NT2/D1 (cell line): ENCODE results near the gene ZNF536.

Experiments
- SUZ12 ChIP-seq: IDR thresholded peaks from 2 replicates; pipeline ENCODE4 v1.6.1; 2011; ENCODE audit not compliant: insufficient read length, insufficient read depth; ENCODE audit errors: extremely low read depth
- YY1 ChIP-seq: IDR thresholded peaks from 2 replicates; pipeline ENCODE4 v1.6.1; 2011; ENCODE audit not compliant: insufficient read length, insufficient read depth
- ZNF274 ChIP-seq: IDR thresholded peaks from 2 replicates; pipeline ENCODE4 v1.6.1; 2011; ENCODE audit warnings: mild to moderate bottlenecking, low read depth, low read length

DNA sequence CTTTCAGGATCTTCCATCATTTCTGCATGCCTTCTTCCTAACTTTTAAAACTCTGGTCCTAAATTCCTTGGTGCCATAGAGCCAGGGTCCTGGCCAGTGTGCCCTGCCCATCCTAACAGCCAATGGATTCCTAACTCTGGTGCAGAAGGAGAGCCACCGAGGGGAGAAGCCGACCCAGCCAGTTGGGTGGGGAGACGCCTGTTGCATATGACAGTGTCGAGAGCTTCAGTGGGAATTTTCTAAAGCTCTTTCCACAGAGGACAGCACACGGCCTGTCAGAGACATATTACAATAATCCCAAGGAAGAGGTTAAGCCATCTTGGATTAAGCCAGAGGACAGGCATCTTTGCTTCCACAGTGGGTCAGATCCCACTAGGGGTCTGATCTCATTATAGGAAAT lies 180.4 kb downstream of the ZNF536 start:
- TF ChIP-seq ZNF274 (no peak), SUZ12 (no peak), YY1 (no peak)
